Left cardiac atrium (tissue), 4 donors: ENCODE results near the gene EIF1B. TPM values are rescaled to one million over a fixed set of nuclear protein-coding genes. Genes with fewer than 3 reads are reported as not detected.
"Not testable (repeated sequence)": the region's sequence is repeated elsewhere in the genome, so short reads cannot be mapped to it uniquely, and the experiment has no call there.

Experiments
- ATAC-seq, 2 donors: fragments of 200-7000 bp; cut with Tn5 transposase; one replicate each; pipeline ENCODE4 v1.9.1; 2020; ENCODE audit warnings: mild to moderate bottlenecking in 2 of 2, moderate library complexity in 2 of 2
- DNase-seq: peaks from one replicate; pipeline ENCODE4 v3.0.0-alpha.2; 2020
- intact Hi-C, 2 donors: fragments of 100-400 bp; cut with DNase I; formaldehyde crosslinking; loops; one replicate each; pipeline versions ENCODE4 v1.14.1 to v1.15.1; 2022 to 2023
- long read RNA-seq: library from polyadenylated mRNA; unstranded; transcript quantifications from one replicate; pipeline ENCODE4 v2.0.0, GENCODE V29; 2021
- total RNA-seq, 2 donors: library from RNA; stranded (reverse); fragmentation: NEBNext Ultra II Directional; extraction: Animal tissue kit (Norgen Biotek cat#: 25700); gene quantifications; one replicate each; pipeline ENCODE4 v1.2.1, GENCODE V29; 2021
- donor health status: DM: no; HTN: yes; CAD: no.
- donor health status: DM: no; HTN: yes; CAD: no; lungs with severe emphysema.
- donor health status: DM: yes; HTN: yes; CAD: no.
- donor health status: Dilated cardiomyopathy.

EIF1B gene
- total RNA-seq, result 100 to 1,000 TPM; 194 to 210 TPM
- long read RNA-seq, transcript EIF1B-201 (4 exons, 1,010 nt), result major isoform, 74 of 78 reads
- long read RNA-seq, partial matches to known transcripts, result 3 of 78 reads
- long read RNA-seq, other reads (novel, unspliced or antisense), result 1 of 78 reads

DNA sequence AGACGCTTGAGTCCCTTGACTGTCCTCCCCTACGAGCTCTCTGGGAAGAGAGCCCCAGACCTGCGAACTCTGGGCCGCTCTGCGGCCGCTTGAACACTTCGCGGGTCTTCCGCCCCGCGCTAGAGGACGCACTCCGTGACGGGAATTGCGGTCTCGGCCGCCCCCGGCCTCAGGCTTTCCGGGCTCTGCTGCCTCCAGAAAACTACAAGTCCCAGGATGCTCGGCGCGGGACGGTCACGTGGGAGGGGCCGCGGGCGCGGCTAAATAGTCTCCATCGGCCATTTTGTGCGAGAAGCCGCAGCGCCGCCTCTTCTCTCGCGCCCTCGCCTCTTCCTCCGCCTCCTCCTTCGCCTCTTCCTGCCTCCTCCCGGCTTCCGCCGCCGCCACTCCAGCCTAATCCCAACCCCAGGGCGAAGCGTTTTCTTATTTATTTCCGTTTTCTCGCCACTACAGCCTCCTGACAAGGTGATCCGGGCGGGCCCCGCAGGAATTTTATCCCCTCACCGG is at the start of gene EIF1B:
Gene EIF1B (plus strand): TSS at position 290 of the 507 bp plus-strand sequence. CDS start 235 bp downstream, outside the sequence.
- DNase-seq, result peak; percentile 98
- ATAC-seq, result peak; percentile 96 to 98
- intact Hi-C loops, result no loop called here

DNA sequence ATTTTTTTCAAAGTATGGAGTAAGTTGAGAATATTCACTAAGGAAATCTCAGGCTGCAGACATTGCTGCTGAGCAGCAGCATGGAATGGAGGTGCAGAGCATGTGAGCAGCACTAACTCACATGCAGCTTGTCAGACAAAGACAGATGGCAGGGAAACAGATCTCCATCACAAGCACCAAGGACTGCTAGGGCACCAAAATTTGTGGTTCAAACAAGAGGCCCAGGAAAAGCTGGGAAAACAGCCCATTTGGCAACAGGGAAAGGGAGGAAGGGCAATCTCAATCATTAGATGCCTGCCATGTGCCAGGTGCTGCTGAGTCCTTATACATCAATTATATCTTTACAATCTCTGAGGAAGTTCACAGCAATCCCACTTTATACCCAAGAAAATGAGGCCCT is 47.2 kb upstream of the EIF1B start:
- ATAC-seq (no peak), DNase-seq (no peak)
- intact Hi-C loops, result no loop called here

DNA sequence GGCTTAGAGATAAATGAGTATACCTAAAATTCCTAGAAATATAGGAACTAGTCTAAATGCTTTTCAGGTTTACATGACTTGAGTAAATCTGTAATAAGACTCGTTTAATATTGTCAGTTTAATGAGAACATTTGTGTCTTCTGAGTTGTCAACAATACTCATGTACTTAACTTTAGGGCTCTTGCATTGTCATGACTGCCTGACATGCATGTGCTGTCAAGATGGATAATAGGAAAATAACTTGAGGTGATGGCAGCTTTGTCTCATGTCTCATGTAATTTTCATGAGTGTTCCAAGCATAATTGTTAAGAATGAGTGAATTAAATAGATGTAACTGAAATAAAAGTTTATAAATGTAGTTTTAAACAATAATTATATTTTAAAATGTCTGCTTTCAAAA is 45.1 kb upstream of the EIF1B start:
- intact Hi-C loops, result no loop called here
- ATAC-seq (no peak), DNase-seq (no peak)

DNA sequence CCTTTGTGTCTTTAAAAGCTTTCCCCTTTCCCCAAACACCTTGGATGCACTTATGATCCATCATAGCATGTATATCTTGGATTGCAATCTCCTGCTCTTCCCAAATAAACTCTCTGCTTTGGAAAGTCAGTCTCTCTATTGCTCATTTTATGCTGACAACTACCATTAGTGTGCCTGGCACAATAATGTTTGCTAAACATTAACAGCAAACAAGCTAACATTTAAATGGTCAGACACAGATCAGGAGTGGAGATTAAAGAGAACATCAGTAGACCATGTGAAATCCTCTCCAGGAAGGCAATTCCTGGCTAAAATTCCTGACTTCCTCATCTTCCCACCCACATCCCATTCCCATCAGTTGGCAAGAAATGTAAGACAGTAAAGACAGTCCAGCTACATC is 44.3 kb upstream of the EIF1B start:
- ATAC-seq (no peak), DNase-seq (no peak)
- intact Hi-C loops, result no loop called here

DNA sequence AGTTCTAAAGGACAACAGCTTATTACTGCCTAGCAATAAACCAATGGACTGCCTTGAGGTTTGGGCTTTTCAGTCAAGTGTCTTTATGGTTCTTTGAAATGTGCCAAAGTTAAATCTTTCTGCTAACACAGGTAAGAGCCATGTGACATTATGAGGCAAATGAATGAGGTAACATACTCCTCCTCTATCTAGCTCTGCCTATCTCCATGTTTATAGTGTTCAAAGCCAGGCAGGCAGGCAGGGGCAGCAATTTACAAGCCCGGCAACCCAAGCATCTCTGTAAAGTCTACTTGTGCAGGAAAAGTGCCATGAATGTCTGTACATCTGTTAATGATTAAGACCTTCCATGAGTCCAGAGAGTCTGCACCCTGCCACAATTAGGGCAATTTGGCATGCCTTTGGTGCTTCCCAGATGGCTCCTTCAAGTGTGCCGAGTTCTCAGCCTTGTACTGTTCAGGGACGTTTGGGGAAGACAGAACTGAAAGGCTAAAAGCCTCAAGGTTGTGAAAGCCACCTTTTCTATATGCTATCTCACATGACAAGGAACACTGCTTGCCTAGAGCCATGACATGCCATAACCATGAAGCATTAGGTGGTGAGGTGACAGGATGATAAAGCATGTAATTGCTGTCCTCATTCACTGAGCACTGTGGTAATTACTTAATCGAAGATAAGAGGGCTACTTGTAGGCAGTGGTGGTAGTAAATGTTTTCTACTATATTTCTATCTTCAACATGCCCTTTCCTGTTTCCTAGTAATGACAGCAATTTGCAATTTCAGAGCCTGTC is 41.4 kb upstream of the EIF1B start:
- intact Hi-C loops, result no loop called here
- ATAC-seq, result peak in 1 of 2 donors; percentile 66

DNA sequence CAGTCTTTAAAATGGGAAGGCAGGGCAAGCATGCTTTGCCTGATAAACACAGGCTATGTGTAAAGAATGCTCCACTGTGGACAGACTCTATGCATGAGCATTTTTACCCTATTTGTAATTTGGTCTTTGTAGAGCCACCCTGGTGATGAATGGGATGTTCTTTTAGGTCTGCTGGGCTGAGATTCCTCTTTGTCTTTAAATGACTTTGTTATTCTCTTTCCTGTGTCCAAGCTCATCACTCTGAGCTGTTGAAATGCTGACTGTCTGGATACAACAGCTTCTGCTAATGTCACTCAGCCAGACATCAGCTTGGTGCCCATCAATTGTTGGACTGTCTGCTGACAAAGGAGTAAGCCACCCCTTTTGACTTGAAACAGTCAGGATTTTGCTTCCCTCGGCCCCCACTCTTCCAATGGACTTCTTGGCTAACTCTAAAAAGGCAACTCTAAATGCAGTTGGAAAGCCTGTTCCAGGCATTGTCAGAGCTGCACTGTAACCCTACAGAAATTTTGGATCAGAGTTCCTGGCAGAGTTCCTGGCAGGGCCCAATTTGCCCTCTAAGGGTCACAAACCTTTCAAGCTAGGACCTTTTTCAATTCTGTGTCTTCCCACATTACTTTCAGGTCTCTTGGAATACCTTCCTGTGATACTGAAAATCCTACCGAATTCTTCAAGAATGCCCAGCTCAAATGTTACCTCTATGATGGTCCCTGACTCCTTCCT is 40.5 kb upstream of the EIF1B start:
- ATAC-seq, result peak in 1 of 2 donors; percentile 50
- no peak for DNase-seq
- intact Hi-C loops, result no loop called here

More for the DNA sequence above, 41.4 kb upstream of the EIF1B start:
- no peak for DNase-seq

DNA sequence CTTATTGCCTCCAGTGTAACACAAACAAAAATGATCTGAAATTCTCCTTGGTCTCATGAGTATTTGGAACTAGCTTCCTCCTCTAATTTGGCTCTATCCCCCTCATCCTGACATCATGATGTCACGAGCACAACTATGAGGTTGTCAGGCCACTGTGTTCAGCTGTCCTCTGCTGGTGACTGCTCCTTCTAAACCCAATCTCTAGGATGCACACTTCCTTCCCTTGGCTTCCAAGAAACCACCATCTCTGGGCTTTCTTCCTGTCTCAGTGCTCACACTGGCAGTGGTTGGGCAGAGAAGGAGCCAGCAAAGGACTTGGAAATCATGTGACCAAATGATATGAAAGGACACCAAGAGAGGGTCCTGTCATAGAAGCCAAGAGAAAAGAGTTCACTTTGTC is 30.7 kb upstream of the EIF1B start:
- DNase-seq, result no peak
- intact Hi-C loops, result no loop called here
- ATAC-seq, result no peak

DNA sequence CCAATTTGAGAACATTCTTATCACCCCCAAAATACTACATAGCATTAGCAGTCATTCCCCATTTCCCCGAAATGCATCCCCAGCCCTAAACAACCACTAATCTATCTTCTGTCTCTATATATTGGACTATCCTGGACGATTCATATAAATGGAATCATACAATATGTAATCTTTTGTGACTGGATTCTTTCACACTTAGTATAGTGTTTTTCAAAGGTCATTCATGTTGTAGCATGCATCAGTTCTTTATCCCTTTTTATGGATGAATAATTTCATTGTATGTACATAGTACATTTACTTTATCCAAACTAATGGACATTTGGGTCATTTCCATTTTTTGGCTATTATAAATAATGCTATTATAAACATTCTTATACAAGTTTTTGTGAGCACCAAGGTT is 27.5 kb upstream of the EIF1B start:
- intact Hi-C loops, result no loop called here
- no peak for DNase-seq
- no peak for ATAC-seq

DNA sequence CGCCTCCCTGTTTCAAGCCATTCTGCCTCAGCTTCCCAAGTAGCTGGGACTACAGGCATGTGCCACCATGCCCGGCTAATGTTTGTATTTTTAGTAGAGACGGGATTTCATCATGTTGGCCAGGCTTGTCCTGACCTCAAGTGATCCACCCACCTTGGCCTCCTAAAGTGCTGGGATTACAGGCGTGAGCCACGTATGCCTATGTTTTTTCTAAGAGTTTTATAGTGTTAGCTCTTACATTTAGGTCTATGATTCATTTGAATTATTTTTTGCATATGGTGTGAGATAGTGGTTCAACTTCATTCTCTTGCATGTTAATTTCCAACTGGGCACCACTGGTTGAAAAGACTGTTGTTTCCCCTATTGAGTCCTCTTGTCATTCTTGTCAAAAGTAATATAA is 26.4 kb upstream of the EIF1B start:
- ATAC-seq, DNase-seq, intact Hi-C loops: not testable (repeated sequence)

DNA sequence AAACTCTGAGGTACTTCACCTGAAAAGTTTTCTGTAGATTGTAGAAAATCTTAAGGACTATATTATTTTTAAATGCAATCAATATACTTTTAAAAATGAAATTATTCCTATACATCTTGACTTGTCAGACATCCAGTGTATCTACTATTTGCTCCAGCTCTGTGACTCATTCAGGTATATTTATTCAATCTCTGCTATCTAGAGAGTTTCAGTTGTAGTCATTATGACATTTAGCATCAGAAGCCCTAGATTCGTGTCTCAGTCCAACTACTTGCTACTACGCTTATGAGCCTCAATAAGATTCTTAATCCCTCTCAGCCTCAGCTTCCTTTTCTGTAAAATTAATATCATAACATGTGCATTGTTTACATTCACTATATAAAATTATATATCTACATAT is 22.3 kb upstream of the EIF1B start:
- intact Hi-C loops, result no loop called here
- DNase-seq (no peak), ATAC-seq (no peak)

DNA sequence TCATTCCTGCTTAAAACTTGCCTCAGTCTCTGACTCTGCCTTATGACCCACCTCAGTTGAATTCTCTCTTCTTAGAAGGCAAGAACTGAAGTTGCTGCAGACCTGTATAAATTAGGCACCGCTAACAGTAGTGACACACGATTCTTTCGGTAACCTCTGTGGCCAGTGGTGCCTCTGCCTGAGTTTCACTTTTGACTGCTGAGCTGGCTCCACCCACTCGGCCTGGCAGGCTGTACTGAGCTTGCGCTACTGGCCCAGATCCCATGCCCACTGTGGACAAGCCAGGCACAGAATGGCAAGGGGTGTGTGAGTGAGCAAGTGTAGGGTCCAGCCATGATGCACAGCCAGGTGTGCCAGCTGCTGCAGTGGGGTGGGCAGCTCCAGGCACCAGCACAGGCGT is 19.1 kb upstream of the EIF1B start:
- peak; percentile 39 for DNase-seq
- peak; percentile 70 to 75 for ATAC-seq
- intact Hi-C loops, result loop anchor here in 1 of 2 donors (5.0 kb wide), 1 partner anchor 43 kb away; no protein-coding TSS in a partner anchor

DNA sequence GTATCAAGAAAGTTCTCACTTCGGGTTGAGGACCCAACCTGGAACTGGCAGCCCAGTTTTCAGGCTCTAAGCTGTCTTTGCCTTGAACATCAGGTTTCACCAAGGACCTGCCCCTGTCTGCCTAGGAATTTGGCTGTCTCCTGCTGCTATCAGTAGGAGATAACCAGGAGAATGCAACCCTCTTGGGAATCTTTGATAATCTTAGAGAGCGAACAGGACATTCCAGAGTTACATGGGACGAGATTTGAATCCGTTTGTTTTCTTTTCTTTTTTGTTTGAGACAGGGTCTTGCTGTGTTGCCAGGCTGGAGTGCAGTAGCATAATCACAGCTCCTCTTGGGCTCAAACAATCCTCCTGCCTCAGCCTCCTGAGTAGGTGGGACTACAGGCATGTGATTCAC is 18.0 kb upstream of the EIF1B start:
- intact Hi-C loops, result loop anchor here in 1 of 2 donors (5.0 kb wide), 1 partner anchor 44 kb away; no protein-coding TSS in a partner anchor
- no peak for DNase-seq
- ATAC-seq, result peak in 1 of 2 donors; percentile 27

DNA sequence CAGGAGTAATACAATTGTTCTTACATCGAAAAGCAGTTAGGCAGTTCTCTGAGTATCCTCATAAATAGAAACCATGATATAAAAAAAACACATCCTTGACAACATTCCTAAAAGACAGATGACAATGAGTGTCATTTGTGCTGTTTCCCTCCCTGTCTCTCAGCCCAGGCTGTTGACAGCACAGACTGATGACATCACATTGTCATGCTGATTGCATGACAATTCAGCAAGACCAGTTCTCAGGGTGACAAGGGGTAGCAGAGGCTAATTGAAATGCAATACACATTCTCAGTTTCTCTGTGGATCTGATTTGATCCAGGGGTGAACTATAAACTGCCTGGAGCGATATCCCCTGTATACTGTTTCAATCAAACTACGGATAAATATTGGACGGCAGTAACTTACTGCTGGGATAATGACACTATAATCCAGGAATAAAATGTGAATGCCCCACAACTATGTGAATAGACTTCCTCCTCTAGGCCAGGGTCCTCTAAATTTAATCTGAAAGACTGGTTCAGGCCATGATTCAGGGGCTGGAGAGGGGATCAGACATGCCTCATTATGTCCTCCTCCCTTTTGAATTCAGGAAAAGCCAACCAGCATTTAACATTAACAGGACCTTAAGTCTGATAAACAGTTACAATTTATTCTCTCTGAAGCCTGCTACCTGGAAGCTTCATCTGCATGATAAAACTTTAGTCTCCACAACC is 16.7 kb upstream of the EIF1B start:
- DNase-seq, result no peak
- ATAC-seq, result peak; percentile 85 to 89
- intact Hi-C loops, result loop anchor here in 1 of 2 donors (5.0 kb wide), 1 partner anchor 45 kb away; no protein-coding TSS in a partner anchor

DNA sequence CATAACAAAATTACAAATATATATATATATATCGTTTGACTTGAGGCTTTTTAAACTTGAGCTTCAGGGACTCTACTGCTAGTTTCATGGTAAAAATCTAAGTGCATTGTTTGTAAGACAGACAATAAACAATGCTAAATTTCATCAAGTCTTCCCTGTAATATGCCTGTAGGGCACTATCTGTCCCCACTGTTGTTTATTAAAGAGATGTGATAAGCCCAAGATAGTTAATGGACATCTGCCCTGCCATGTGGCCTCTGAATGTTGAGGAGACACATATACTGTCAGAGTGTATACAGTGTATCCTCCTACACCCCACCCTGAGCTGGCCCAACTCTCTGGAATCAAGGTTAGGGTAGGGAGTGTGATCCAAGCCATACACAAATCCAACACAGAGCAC is 15.1 kb upstream of the EIF1B start:
- ATAC-seq, result no peak
- DNase-seq, result no peak
- intact Hi-C loops, result loop anchor here in 1 of 2 donors (5.0 kb wide), 1 partner anchor 47 kb away; no protein-coding TSS in a partner anchor

DNA sequence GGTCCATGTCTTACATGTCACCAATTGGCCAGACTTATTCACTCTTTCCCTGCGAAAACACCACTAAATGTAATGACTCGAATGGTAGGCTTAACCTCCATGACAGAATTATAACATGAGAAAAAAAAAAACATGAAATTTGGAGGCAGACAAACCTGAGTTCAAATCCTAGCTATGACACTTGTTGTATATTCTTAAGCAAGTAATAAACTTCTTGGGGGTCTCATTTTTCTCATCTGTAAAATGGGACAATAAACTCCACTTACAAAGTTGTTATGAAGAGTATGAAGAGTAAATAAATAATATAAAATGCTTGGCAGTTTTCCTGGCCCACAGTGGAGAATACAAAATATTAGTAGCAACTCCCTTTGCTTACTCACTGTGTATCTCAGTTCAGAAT is 11.4 kb upstream of the EIF1B start:
- no peak for ATAC-seq
- DNase-seq, result no peak
- intact Hi-C loops, result no loop called here

DNA sequence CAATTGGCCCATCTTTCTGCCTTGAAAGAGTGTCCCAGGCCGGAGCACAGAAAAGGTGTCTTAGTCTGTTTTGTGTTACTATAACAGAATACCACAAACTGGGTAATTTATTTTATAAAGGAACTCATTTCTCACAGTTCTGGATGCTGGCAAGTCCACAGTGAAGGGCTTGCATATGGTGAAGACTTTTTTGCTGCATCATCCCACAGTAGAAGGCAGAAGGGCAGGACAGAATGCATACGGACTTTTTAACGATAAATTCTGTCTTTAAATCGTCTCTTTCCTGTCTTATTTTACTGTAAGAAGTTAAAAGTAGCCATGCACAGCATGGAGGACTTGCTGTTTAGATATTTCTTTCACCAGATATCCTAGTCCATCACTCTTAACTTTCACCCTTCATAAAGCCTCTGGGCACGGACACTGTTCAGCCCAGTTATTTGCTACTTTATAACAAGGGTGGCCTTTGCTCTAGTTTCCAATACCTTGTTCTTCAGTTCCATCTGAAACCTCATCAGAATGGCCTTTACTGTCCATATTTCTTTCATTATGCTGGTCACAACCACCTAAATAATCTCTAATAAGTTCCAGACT is 10.3 kb upstream of the EIF1B start:
- DNase-seq, result no peak
- no peak for ATAC-seq
- intact Hi-C loops, result no loop called here

DNA sequence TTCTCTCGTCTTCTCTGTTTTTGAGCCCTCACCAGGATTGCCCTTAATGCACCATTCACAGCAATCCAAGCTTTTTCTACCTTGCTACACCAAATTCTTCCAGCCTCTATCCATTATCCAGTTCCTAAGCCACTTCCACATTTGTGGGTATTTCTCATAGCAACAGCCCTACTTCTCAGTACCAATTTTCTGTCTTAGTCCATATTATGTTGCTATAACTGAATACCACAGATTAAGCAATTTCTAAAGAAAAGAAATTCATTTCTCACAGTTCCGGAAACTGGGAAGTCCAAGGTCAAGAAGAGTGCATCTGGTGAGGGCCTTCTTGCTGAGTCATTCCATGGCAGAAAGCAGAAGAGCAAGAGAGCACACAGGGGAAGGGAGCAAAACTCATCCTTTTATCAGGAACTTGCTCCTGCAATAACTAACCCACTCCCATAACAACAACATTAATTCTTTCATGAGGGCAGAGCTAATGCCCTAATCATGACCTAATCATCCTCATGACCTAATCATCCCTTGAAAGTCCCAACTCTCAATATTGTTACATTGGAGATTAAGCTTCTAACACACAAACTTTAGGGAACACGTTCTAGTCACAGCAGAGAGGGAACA is 9.7 kb upstream of the EIF1B start:
- peak; percentile 81 to 95 for ATAC-seq
- intact Hi-C loops, result no loop called here

DNA sequence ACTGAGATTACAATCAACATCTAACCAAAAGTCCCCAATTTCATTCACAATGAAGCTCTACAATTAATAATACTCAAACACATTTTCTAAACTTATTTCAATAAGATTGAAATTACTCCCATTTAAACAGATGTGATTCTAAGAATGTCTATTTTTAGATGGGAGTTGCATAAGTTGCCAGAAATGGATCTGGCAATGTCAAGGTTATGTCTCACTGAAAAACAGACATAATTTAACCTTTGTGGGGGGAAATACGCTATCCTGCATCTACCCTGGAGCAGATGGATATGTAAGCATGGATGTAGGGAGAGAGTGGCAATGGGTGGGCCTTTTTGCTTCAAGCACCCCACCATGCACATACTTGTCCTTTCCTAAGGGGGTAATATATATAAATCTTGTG is 6.7 kb upstream of the EIF1B start:
- peak; percentile 22 to 62 for ATAC-seq
- intact Hi-C loops, result no loop called here

More for the DNA sequence above, 9.7 kb upstream of the EIF1B start:
- DNase-seq, result no peak

More for the DNA sequence above, 6.7 kb upstream of the EIF1B start:
- DNase-seq, result no peak
